Fibroblast of mammary gland (primary cell): ENCODE measurements around the gene SMAD7.

Experiments
- DNase-seq: peaks from one replicate; pipeline ENCODE4 v3.0.0-alpha.2; 2010; ENCODE audit warnings: low read depth
- H3K4me3 ChIP-seq: 2 replicates; pipeline ENCODE4 v1.5.1; 2011; ENCODE audit warnings: low read depth, mild to moderate bottlenecking, low read length, moderate library complexity; ENCODE audit not compliant: control insufficient read depth
- TF ChIP-seq, protein P1 (sequence below): conservative IDR thresholded peaks from 2 replicates; pipeline ENCODE4 v1.5.1; 2011; ENCODE audit warnings: low read depth, low read length, inconsistent platforms; ENCODE audit not compliant: control insufficient read depth, insufficient read depth

SMAD7 gene

DNA sequence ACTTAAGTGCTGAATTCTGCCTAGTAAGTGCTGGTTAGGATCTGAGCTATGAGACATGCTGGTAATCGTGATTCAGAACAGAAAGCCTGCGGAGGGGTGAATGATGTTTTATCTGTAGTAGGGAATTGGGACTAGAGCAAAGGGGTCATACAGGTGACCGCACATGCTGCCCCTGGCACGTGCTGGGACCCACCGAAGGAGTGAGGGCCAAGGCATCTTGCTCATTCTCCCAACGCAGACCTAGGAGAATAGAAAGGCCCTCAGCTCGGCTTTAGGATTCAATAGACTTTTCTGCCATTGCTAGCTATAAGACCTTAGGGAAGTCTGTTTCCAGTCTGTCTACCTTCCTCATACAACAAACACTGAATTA is 8.8 kb upstream of the SMAD7 start:
- no peak overlapping the region for H3K4me3 ChIP-seq
- TF ChIP-seq, protein P1, sequence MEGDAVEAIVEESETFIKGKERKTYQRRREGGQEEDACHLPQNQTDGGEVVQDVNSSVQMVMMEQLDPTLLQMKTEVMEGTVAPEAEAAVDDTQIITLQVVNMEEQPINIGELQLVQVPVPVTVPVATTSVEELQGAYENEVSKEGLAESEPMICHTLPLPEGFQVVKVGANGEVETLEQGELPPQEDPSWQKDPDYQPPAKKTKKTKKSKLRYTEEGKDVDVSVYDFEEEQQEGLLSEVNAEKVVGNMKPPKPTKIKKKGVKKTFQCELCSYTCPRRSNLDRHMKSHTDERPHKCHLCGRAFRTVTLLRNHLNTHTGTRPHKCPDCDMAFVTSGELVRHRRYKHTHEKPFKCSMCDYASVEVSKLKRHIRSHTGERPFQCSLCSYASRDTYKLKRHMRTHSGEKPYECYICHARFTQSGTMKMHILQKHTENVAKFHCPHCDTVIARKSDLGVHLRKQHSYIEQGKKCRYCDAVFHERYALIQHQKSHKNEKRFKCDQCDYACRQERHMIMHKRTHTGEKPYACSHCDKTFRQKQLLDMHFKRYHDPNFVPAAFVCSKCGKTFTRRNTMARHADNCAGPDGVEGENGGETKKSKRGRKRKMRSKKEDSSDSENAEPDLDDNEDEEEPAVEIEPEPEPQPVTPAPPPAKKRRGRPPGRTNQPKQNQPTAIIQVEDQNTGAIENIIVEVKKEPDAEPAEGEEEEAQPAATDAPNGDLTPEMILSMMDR = no peak
- DNase-seq = no peak

- no peak for DNase-seq
- TF ChIP-seq, protein P1 = no peak
- H3K4me3 ChIP-seq = no peak overlapping the region
Measured at GRCh38 chr18:48958951-48959350, 8.2 kb upstream of the SMAD7 start.

GRCh38 chr18:48957616-48958015 is 6.9 kb upstream of the SMAD7 start:
- H3K4me3 ChIP-seq = no peak overlapping the region
- DNase-seq = no peak
- TF ChIP-seq, protein P1 = no peak

GRCh38 chr18:48957136-48957535 is 6.4 kb upstream of the SMAD7 start:
- TF ChIP-seq, protein P1 = no peak
- DNase-seq = peak; percentile 73
- H3K4me3 ChIP-seq = no peak overlapping the region

- no peak overlapping the region for H3K4me3 ChIP-seq
- TF ChIP-seq, protein P1 = no peak
Measured at GRCh38 chr18:48956356-48956755, 5.6 kb upstream of the SMAD7 start.

DNA sequence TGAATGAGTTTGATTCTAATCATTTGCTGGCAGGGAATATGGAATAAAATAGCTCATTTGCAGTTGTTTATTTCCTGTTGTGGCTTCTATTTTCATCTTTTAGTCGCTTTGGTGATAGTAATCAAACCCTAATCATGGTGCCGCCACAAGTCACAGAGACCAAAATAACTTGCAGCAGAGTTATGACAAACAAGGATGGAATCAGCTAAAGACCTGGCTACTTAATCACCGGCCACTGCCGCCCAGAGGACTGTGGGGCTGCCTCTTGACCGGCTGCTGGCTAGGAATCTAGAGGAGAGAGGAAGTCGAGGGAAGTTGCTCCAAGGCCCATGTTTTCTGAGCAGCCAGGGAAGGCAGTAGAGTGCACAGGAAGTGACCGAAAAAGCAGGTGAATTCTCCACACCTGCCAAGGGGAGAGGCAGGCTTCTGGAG is 5.1 kb upstream of the SMAD7 start:
- TF ChIP-seq, protein P1 = peak; percentile 9
- peak; percentile 80 for DNase-seq
- no peak overlapping the region for H3K4me3 ChIP-seq

More at GRCh38 chr18:48956356-48956755, 5.6 kb upstream of the SMAD7 start:
- peak; percentile 89 for DNase-seq
